Body of pancreas (tissue), 4 donors: ENCODE measurements around the gene PITPNM2. TPM values are rescaled to one million over a fixed set of nuclear protein-coding genes. Genes with fewer than 3 reads are reported as not detected.
A peak's percentile ranks its signal among the peaks of the same experiment; 100 is the strongest.

ENCODE experiments used
- ATAC-seq: fragments of 150-250 bp; one replicate; pipeline ENCODE4 v1.9.1; 2016
- DNase-seq, 4 donors: peaks; one replicate each; pipeline ENCODE4 v3.0.0-alpha.2; 2019
- H3K27ac ChIP-seq, 4 donors: fragments of 200-600 bp; sonication (generic); 1 replicate in 3 of 4; 2 replicates in 1 of 4; pipeline versions ENCODE4 v1.5.1 to v1.6.1; 2016 to 2019; ENCODE audit warnings: mild to moderate bottlenecking in 1 of 4, mixed read lengths in 1 of 4, moderate library complexity in 1 of 4
- H3K27me3 ChIP-seq, 2 donors: fragments of 200-600 bp; sonication (generic); one replicate each; pipeline ENCODE4 v1.6.0; 2016; ENCODE audit warnings: mild to moderate bottlenecking in 1 of 2
- H3K36me3 ChIP-seq, 2 donors: fragments of 200-600 bp; sonication (generic); replicated peaks in 1 of 2; 2 replicates each; pipeline ENCODE4 v1.5.1; 2016; ENCODE audit warnings: low read depth in 2 of 2; ENCODE audit not compliant: insufficient read depth in 1 of 2
- H3K4me1 ChIP-seq: fragments of 200-600 bp; sonication (generic); one replicate; pipeline ENCODE4 v1.6.0; 2016
- H3K4me3 ChIP-seq, 2 donors: fragments of 200-600 bp; sonication (generic); 1 replicate in 1 of 2; 2 replicates in 1 of 2; pipeline ENCODE4 v1.5.1; 2016 to 2019
- H3K9me3 ChIP-seq, 3 donors: fragments of 200-600 bp; sonication (generic); 1 replicate in 2 of 3; 2 replicates in 1 of 3; pipeline ENCODE4 v1.5.1; 2016
- CTCF ChIP-seq, 7 experiments: fragments of 450-650 bp in 4 of 7; fragments of 200-600 bp in 3 of 7; sonication (generic) in 3 of 7; IDR thresholded peaks; one replicate each; pipeline ENCODE4 v1.5.1; 2016 to 2019; ENCODE audit warnings: antibody characterized with exemption in 7 of 7
- POLR2A ChIP-seq, 3 donors: fragments of 450-650 bp; IDR thresholded peaks; one replicate each; pipeline ENCODE4 v1.6.1; 2016; ENCODE audit warnings: antibody characterized with exemption in 3 of 3, mild to moderate bottlenecking in 2 of 3
- WGBS, 2 donors: methylation state at CpG; one replicate each; pipeline ENCODE4 v1.1.5; 2017; 5-methylcytosine and 5-hydroxymethylcytosine counted together
- intact Hi-C: fragments of 100-400 bp; cut with DNase I; formaldehyde crosslinking; loops from one replicate; pipeline ENCODE4 v1.15.1; 2023
- total RNA-seq, 2 donors: library from RNA; depleted of rRNA; stranded (reverse); fragments of >200 nt; gene quantifications; one replicate each; pipeline ENCODE4 v1.1.0, GENCODE V29; 2016

The PITPNM2 gene
- total RNA-seq, 2 donors from 2014 or later, result 3.6 to 7.6 TPM

GRCh38 chr12:123171967-123172366 is 21.1 kb upstream of the PITPNM2 start:
- no peaks in the 10 kb centered on the region for H3K27me3 ChIP-seq
- no peak for TF ChIP-seq POLR2A (IDR thresholded peaks at IDR 0.05)
- no peak for TF ChIP-seq CTCF (IDR thresholded peaks at IDR 0.05)
- WGBS, 2 donors, result 72 to 73% methylated on average over 5 of the region's 5 CpGs
- H3K9me3 ChIP-seq, result no peaks in the 10 kb centered on the region
- H3K27ac ChIP-seq, result no peak overlapping the region
- H3K4me1 ChIP-seq, result no peaks in the 10 kb centered on the region
- intact Hi-C loops, result no loop called here
- H3K36me3 ChIP-seq, result no peaks in the 10 kb centered on the region
- no peak overlapping the region for H3K4me3 ChIP-seq
- no peak for ATAC-seq
- DNase-seq, result no peak

GRCh38 chr12:123167329-123167728 is 16.4 kb upstream of the PITPNM2 start:
- ATAC-seq (no peak), DNase-seq (no peak)
- 46 to 50% methylated on average over 2 of the region's 2 CpGs for WGBS, 2 donors
- Histone ChIP-seq H3K9me3 (no peaks in the 10 kb centered on the region), H3K4me1 (peaks cover 29% of the 10 kb centered on the region), H3K4me3 (no peak overlapping the region), H3K27me3 (no peaks in the 10 kb centered on the region), H3K36me3 (no peaks in the 10 kb centered on the region), H3K27ac (peak overlapping the region in 1 of 4 donors; percentile 44)
- intact Hi-C loops, result no loop called here
- TF ChIP-seq POLR2A (IDR thresholded peaks at IDR 0.05) (no peak), CTCF (IDR thresholded peaks at IDR 0.05) (no peak)

- peak in 1 of 4 donors; percentile 10 for DNase-seq
- TF ChIP-seq POLR2A (IDR thresholded peaks at IDR 0.05), result no peak
- TF ChIP-seq CTCF (IDR thresholded peaks at IDR 0.05), result no peak
- H3K27ac ChIP-seq, result peak overlapping the region in 3 of 4 donors; percentile 31 to 75 (median 70)
- intact Hi-C loops, result no loop called here
- H3K4me3 ChIP-seq, result no peak overlapping the region
- ATAC-seq, result peak; percentile 31
- peaks cover 29% of the 10 kb centered on the region for H3K4me1 ChIP-seq
- WGBS, 2 donors, result 61 to 67% methylated on average over 4 of the region's 4 CpGs
- H3K36me3 ChIP-seq, result no peaks in the 10 kb centered on the region
- H3K27me3 ChIP-seq, result no peaks in the 10 kb centered on the region
- H3K9me3 ChIP-seq, result no peaks in the 10 kb centered on the region
Observed at GRCh38 chr12:123165537-123165936, 14.6 kb upstream of the PITPNM2 start.

GRCh38 chr12:123164710-123165261 is 13.9 kb upstream of the PITPNM2 start:
- ATAC-seq (peak; percentile 66), DNase-seq (no peak)
- WGBS, 2 donors, result 55 to 58% methylated on average over 9 of the region's 9 CpGs
- H3K4me3 ChIP-seq, result no peak overlapping the region
- peak overlapping the region in 3 of 4 donors; percentile 31 to 75 (median 42) for H3K27ac ChIP-seq
- TF ChIP-seq CTCF (IDR thresholded peaks at IDR 0.05) (no peak), POLR2A (IDR thresholded peaks at IDR 0.05) (no peak)
- intact Hi-C loops, result no loop called here
- H3K27me3 ChIP-seq, result no peaks in the 10 kb centered on the region
- H3K9me3 ChIP-seq, result no peaks in the 10 kb centered on the region
- no peaks in the 10 kb centered on the region for H3K36me3 ChIP-seq
- H3K4me1 ChIP-seq, result peaks cover 37% of the 10 kb centered on the region

- Histone ChIP-seq H3K36me3 (no peaks in the 10 kb centered on the region), H3K4me1 (peaks cover 37% of the 10 kb centered on the region), H3K9me3 (no peaks in the 10 kb centered on the region), H3K4me3 (no peak overlapping the region), H3K27me3 (no peaks in the 10 kb centered on the region), H3K27ac (peak overlapping the region in 3 of 4 donors; percentile 17 to 75 (median 42))
- ATAC-seq, result no peak
- WGBS, 2 donors, result 54 to 64% methylated on average over 3 of the region's 3 CpGs
- intact Hi-C loops, result no loop called here
- TF ChIP-seq POLR2A (IDR thresholded peaks at IDR 0.05), result no peak
- no peak for TF ChIP-seq CTCF (IDR thresholded peaks at IDR 0.05)
- no peak for DNase-seq
Observed at GRCh38 chr12:123164222-123164621, 13.3 kb upstream of the PITPNM2 start.
